Right renal pelvis (tissue), 4 donors: Measurements from ENCODE around the gene ZNF618. TPM values are rescaled to one million over a fixed set of nuclear protein-coding genes. Genes with fewer than 3 reads are reported as not detected.

Source experiments
- DNase-seq, 4 donors: peaks; one replicate each; pipeline ENCODE4 v3.0.0-alpha.2; 2013; ENCODE audit warnings: low read depth in 4 of 4, low spot score in 3 of 4, missing footprints in 1 of 4
- polyA plus RNA-seq, 4 donors: library from polyadenylated mRNA; unstranded; fragments of 120-200 nt; gene quantifications; one replicate each; pipeline ENCODE4 v1.2.1, GENCODE V29; 2013; ENCODE audit not compliant: insufficient read length in 4 of 4

The ZNF618 gene
- polyA plus RNA-seq, 4 donors = 40.2 to 43.4 (median 41.8) TPM

DNA sequence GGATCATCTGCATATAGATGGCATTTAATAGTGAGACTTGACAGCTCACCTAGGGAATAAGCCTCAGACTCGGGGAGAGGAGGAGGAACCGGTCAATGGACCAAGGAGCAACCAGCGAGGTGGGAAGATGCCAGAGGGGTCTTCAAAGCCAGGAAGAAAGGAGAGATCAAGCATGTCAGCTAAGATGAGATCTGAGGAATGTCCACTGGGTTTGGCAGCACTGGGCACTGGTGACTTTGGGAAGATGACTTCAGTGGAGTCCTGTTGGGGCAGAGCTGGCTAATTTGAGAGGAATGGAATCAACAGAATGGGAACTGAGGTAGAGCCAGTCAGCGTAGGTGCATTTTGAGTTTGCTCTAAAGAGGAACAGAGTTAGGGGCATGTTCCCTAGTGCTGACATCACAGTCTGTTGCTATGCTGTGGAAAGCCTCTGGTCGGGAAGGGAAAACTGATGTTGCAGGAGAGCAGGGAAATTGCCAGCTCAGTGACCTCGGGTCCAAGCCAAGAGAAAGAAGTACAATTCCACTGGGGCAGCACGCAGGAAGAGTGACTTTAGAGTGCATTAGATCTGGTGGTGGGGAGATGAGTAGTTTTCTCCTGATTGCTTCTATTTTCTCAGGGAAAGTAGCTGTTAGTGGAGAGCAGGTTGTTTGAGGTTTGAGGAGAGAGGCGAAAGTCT, 56.9 kb downstream of the ZNF618 start:
- DNase-seq = no peak

GRCh38 chr9:113933671-113934070, 57.6 kb downstream of the ZNF618 start:
- no peak for DNase-seq

DNA sequence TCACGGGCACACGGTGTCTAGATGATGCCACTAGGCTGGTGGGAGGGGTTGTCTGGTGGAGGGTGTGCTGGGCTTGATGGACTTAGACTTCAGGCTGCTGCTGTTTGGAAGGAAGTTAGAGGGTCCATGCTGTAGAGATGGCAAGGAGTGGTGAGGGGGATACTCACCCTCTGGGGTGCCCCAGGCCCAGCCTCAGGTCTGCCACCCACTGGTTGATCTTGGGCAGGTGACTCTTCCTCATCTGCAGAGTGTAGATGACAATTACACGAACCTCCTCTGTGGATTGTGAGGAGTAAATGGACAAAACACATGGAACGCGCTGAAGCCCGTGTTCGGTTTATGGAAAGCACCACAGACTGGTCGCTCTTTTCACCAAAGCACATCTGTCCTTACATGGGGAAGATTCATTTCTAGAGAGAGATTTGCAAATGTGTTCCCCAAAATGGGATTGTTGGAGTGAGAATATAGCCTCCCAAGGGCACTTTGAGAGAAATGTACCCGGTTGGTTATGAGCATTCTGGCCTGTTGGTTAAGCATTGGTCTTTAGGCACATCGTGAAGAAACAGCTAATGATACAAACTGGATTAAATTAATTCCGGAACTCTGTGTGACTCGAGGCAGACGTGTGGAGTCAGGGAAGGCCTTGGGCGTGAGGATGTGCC, 58.2 kb downstream of the ZNF618 start:
- no peak for DNase-seq

GRCh38 chr9:113934829-113935676, 58.9 kb downstream of the ZNF618 start:
- no peak for DNase-seq

- DNase-seq = no peak
These were observed 59.7 kb downstream of the ZNF618 start for GRCh38 chr9:113935677-113936380.

GRCh38 chr9:113940077-113940476, 64.0 kb downstream of the ZNF618 start:
- DNase-seq = no peak

- no peak for DNase-seq
These were observed 64.9 kb downstream of the ZNF618 start for GRCh38 chr9:113941056-113941455.

GRCh38 chr9:113941526-113941925, 65.4 kb downstream of the ZNF618 start:
- DNase-seq = no peak

GRCh38 chr9:113943112-113944009, 67.3 kb downstream of the ZNF618 start:
- no peak for DNase-seq

GRCh38 chr9:113945784-113946183, 69.7 kb downstream of the ZNF618 start:
- no peak for DNase-seq

DNA sequence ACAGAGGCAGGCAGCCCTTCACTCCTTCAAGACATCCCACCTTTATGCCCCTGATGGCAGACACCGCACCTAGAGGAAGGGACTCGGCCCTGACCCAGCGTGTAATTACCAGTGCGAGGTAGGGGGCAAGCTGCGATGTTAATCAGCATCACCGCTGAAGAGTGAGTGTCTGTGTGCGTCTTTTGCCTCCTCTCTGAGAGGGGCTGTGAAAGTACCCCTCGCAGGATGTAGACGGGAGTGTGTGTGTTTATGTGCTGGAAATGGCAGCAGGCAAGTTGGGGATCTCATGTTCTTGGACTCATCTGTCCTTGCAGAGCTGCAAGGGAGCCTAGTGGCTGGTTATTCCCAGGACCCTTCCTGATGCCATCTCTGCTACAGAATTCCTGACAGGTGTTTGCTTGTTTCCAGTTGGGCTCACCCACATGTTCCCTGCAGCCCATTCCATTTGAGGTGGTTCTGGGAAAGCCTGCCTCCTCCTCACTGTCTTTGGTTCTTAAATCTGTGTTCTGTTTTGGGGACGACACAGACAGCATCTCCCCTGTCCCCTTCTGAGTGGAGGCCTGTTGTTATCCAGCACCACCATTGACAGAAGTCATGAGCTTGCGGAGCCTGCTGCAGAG, 70.5 kb downstream of the ZNF618 start:
- no peak for DNase-seq

DNA sequence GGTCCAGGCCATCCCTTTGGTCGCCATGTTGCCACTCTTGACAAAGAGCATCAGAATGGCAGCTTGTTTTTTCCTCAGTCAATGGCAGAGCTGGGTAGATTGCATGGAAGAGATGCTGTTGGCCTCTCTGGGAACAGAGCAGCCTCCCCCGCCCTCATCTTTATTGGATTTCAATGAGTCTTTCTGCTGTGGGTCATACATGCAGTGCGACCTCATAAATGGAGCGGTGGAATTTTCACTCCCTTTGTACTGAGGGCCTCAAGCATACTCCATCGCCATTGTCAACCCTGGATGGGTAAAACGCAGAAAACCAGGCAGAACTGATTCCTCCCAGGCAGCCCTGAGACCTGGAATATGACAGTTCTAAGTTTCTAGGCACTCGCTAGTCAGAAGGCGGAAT, 71.8 kb downstream of the ZNF618 start:
- DNase-seq = no peak

GRCh38 chr9:113948891-113949570, 72.9 kb downstream of the ZNF618 start:
- no peak for DNase-seq

- no peak for DNase-seq
These were observed 73.5 kb downstream of the ZNF618 start for GRCh38 chr9:113949571-113950078.

DNA sequence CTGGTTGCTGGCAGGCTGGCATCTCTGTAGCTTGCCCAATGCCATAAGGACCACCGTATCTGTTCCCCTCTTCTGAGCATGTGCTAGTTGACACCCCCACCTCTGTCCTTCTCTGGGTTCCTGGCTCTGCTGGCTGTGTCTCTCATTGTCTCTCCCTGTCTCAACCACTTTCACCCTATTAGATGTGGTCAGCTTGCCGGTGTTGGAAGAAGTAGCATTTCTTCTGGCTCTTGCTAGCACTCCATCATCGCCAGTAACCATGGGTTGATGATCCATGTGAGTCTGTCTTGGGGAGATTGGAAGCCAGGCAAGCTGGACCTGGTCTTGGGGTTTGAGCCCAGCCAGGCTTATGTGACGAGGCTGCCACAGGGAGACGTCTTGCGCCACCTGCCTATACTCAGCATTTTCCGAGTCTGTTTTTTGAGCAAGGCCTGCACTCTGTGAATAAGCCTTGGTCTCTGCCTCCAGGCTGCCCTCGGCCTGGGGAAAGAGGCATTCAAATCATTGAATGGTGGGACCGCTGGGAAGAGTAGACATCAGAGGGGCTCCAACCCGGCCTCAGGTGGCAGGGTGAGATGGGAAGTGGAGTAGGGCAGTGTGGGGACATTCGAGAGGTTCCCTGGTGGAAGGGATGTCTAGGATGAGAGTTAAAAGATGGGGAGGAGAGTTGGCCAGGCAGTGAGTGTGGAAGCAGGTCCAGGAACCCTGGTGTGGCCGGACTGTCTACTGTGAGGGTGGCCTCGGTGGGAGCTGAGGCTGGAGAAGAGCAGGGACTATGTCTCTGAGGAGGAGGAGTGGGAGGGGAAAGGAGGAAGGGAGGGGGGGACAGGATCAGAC, 74.3 kb downstream of the ZNF618 start:
- no peak for DNase-seq

DNA sequence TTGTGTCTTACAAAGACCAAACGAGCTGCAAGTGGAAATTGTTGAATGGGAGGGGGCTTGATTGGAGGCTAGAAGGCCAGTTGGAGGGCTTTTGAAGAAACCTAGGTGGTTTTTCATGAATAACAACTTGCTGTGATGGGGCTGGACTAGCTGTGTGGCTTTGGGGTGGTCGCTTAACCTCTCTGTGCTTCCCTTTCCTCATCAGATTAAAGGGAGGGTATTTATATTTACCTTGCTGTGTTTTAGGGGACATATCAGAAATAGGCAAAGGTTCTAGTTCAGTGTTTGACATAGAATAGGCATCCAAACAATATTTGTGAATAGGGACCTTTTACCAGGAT, 74.9 kb downstream of the ZNF618 start:
- DNase-seq = no peak

DNA sequence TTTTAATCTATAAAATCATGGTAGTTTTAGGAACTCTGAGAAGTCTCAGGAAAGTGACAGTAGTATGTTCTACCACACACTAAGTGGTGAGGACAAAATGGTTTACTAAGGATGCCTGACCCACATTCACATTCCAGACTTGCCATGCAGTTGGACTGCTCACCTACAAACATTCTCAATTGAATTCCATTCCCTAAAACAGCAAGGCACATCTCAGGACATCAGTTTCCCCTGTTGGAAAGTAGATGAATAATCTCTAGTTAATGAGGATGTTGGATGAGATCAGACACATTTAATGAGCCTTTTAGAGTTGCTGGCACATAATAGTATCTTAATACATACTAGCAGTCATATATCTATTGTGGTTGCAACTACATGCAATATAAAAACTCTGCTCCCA, 76.6 kb downstream of the ZNF618 start:
- DNase-seq = no peak

- DNase-seq = no peak
These were observed 77.4 kb downstream of the ZNF618 start for GRCh38 chr9:113953531-113953930.
